HG03469 (cell line): Measurements from ENCODE around the gene PSD4.

Experiments
- ATAC-seq: cut with Tn5 transposase; IDR thresholded peaks from one replicate; pipeline ENCODE4 v1.9.1; 2021; ENCODE audit warnings: mild to moderate bottlenecking, moderate library complexity, moderate number of reproducible peaks; ENCODE audit not compliant: unreplicated experiment

Gene PSD4

DNA sequence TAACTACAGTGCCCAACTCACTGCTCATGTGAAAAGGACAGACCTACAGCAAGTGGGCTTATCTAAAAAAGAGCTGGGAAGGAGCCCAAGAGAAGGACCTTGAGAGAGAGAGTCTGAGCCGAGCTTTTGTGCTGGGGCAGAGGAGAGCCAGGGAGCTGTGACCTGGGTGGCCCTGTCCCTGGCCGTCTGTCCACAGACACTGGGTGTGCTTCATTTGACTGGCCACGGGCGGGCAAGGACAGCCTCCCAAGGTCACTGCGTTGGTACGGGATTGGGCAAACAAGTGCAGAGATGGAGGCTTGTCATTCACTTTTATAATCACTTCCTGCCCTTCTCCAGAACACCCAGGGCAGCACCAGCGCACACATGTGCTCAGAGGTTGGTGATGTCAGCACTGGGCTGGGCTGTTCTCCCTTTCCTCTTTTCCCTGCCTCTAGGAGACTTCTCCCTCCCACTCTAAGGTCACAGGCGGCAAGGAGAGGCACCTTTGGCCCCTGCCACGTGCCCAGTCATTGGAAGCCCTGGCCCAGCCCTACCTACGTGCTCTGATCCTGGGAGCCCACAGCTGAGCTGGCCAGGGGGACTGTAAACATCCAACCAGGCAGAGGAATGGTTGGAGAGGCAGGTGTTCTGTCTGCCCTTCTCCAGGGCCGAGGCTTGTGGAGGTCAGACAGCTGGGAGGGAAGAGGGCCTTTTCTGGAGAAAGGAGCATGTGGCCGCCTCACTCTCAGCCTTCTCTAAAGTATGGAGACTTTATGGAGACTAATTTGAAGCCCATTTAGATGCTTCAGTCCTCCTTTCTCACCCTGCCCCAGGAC lies 6.4 kb upstream of the PSD4 start:
- ATAC-seq: no peak

DNA sequence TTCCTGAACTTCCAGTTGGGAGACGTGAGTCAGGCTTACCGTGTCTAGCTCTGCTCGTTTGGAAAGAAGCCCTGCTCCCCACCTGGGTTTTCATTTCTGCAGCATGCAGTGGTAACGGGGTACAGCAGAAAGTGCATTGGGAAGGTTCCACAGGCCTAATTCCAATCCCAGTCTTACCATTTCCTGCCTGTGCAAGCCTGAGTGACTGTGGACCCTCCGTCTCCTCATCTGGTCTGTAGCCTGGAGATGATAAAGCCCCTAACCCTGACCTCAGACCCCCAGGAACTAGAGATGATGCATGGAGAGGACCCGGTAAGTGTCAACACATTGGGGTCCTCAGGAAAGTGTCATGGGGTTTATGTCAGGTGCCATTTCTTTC lies 5.8 kb upstream of the PSD4 start:
- ATAC-seq: no peak

DNA sequence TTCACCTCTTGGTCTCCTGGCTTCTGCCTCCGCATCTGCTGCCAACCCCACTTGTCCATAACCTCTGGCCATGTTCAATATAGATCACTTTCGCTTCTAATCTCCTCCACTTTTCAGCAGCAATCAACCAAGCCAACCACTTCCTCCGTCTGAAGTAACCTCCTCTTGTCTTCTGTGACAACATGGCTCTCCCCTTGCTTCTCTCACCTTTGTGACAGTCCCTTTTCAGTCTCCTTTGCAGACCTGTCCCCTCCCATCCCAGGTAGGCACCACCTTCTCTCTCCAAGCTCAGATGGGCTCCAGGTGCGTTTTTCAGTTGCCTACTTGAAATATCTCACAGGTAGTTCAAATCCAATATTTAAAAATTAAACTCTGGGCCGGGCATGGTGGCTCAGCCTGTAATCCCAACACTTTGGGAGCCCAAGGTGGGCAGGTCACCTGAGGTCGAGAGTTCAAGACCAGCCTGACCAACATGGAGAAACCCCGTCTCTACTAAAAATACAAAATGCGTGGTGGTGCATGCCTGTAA lies 4.7 kb upstream of the PSD4 start:
- ATAC-seq: no peak

DNA sequence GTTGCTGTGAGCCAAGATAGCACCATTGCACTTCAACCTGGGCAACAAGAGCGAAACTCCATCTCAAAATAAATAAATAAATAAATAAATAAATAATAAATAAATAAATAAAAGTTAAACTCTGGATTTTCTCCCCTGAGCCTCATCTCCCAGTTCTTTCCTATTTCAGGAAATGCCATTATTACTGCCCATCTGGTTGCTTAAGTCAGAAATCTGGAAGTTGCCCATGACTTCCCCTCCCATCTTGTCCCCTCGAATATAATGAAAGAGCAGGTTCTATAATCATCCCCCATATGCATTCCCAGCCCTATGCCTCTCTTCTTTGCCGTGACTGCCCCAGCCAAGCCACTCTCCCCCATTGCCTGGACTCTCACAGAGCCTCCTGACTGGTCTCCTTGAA lies 4.2 kb upstream of the PSD4 start:
- no peak for ATAC-seq

GRCh38 chr2:113171334-113172075 lies 2.3 kb upstream of the PSD4 start:
- no peak for ATAC-seq

DNA sequence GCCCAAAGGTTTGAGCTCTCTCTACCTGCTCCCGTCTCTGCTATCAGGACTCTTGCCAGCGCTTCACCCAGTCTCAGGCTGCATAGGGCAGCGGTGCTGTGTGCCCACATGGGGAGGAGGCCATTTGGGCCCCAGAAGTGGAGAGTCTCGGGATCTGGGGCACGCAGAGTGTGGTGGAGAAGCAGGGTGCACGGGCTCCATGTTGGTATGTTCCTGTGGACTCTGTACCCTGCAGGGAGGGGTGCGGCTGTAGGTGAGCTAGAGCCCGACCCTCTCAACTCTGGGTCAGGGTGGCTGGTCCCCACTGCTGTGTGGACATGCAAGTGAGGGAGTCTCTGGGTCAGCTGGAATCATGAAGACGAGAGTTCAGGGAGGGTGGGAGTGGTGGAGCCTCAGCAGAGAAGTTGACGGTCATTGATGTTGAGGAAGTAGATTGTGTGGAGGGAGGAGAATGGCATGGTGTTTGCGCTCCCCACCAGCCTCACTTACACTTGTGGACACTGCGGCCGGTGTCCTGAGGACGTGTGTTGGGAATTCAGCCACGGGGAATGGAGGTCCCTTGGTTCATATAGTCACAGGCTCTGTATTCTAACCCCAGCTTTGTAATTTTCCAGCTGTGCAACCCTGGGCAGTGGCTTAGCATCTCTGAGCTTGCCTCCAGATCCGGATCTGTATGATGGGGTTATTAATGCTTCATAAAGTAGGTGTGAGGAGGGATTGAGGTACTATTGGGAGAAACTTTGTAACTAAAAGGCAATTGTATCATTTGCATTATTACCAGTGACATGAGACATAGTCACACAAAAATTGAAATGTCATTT lies 840 bp upstream of the PSD4 start:
- ATAC-seq: no peak

- no peak for ATAC-seq
Observed at GRCh38 chr2:113174376-113174750, 592 bp downstream of the PSD4 start.

- peak; percentile 47 for ATAC-seq
Observed at GRCh38 chr2:113175042-113175628, 1.4 kb downstream of the PSD4 start.

GRCh38 chr2:113175736-113176695 lies 2.2 kb downstream of the PSD4 start:
- no peak for ATAC-seq

DNA sequence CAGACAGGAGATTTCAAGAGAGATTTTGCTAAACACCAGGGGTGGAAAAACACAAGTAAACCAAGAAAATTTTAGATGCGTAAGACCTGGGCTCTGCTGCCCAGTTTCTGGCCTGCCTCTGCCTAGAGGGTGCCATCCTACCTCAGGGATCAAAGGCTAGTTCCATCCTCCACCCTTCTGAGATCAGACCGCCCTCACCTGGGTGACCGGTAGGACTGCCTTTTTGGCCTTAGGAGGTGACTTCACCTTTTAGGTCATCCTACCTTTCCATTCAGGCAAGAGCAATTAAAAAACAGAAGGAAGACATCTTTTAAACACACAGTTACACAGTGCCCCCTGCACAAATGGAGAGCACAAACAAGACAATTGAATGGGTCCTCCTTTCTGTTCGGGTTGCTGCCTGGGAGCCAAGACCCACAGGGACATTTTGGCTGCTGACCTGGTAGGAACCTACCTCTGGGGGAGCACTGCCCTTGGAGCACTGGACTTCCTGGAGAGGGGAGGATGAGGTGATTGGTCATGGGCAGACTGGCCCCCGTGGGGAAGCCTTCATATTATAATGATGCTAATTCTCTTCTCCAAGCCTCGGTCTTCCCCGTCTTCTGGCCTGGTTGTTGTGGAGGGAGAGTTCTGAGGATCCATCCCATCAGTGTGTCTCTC lies 3.1 kb downstream of the PSD4 start:
- ATAC-seq: no peak

DNA sequence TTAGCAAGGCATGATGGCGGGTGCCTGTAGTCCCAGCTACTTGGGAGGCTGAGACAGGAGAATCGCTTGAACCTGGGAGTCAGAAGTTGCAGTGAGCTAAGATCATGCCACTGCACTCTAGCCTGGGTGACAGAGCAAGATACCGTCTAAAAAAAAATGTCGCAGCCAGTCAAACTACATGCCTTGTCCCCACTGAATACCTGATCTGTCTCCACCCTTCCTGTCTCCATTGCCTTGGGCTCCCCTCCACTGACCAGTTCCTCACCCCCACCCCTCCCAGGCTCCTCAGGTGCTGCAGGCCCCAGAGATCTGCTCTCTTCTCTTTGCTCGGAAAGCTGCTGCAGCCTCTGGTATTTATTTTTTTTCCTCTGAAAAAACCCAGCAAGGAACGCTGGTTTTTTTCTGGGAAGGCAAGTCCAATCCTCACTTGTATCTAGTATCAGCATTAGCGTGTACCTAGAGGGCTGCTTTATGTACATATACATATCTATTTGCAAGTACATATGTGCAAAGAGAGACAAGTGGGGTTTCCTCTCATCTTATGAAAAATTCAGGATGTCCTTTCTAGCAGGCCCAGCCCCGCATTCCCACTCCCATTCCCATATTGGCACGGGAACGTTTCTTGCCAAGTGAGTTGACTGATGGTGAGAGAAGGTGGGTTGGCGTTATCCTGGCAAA lies 4.4 kb downstream of the PSD4 start:
- ATAC-seq: no peak

DNA sequence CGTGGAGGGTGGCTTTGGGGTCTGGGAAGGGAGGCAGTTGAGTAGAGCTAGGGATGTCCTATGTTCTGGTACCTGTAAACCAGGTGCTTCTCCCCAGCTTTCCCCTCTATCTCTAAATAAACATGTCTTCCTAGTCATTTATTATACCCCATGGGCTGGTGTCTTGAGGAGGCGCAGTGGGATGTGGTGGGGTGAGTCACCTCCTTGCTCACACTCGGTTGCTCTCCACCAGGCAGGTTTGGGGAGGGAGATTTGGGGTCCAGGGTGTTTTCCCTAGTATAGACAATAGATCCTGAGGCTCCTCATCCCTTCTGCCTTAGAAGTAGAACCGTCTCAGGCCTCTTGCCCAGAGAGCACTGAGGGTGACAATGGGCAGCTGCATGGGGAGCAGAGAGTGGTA lies 5.1 kb downstream of the PSD4 start:
- ATAC-seq: no peak

GRCh38 chr2:113179446-113180045 lies 5.8 kb downstream of the PSD4 start:
- ATAC-seq: no peak

DNA sequence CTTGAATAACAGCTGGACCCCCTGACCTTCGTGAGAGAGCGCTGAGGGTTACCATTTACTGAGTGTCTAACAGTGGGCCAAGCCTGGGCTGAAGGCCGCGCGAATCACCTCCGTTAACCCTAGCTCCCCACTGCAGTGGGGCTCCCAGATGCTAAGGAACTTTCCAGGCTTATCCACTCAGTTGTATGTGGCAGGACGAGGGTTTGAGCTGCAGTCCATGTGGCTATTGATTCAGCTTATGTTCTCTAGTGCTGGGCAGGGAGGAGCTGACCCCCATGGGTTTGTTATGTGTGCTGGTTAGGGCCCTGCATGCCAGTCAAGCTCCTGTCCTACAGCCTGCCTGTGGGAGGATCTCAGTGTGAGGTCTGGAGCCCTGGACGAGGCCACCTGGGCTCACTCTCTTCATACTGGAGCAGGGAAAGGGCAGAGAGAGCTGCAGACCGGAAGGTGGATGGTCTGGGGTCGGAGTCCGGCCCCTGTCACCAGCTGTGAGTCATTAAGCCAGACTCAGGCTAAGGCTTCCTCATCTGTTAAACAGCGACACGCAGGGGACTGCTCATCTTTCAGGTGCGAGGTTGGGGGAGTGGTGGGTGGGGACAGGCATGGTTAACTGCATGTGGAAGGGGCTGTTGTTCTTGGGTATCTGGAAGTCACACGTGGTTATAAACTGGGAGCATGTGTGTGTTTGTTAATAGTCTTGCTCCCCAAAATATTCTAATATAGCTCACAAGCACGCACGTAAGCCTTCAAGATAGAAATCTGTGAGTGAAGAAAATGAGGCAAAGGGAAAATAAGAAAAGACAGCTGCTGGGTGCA lies 6.6 kb downstream of the PSD4 start:
- no peak for ATAC-seq

DNA sequence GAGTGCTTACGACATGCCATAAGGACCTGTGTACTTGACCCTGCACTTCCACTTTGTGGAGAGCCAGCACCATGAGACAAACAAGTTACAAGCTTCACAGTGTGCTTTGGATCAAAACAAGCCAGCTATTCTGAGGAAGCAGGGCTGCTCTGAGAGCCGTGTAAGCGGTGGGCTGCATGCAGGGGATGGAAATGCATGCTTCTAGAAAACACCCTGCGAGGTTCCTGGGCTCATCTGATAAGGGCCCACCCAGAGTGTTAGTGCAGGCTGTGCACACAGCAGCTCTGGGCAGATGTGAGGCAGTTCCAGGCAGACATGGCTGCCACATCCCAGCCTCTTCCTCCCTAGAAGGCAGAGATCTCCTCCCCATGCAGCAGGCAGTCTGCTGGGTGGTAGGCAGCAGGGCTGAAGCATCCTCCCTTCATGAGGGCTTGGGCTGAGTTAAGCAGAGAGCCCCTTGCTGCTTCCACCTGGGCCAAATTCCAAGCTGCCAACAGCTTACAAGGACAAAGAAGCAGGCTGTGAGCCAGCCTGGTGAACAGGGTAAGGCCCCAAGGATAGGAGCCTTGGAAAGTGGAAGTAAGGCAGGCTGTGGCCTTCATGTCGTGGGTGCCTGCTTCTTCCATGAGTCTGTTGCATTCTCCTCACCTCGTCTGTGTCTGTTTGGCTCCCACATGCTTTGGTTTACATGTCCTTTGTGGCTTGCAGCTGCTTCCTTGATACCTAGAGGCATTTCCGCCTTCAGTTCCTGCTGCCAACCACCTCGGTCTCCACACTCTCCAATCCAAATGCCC lies 7.7 kb downstream of the PSD4 start:
- ATAC-seq: no peak

DNA sequence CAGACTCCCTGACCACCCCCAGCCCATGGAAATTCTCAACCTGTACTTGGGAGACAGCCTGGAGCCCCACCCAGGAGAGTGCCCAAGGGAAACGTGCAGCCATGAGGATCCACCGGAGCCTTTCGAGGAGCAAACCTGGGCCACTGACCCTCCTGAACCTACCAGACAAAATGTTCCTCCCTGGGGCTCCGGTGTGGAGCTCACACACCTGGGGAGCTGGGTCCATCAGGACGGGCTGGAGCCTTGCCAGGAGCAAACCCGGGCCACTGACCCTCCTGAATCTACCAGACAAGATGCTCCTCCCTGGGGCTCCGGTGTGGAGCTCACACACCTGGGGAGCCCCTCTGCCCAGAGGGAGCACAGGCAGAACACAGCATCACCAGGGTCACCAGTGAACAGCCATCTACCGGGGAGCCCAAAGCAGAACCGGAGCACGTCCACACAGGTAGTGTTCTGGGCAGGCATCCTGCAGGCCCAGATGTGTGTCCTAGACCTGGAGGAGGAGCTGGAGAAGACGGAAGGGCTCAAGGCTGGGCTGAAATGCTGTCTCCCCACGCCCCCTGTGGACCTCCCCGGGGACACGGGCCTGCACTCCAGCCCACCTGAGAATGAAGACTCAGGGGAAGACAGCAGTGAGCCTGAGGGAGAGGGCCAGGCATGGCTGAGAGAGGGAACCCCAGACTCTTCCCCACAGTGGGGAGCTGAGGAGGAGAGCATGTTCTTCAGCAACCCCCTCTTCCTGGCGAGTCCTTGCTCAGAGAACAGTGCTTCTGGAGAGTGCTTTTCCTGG lies 8.9 kb downstream of the PSD4 start:
- no peak for ATAC-seq
